ENCODE results near the gene KLF13.

Gene KLF13

DNA sequence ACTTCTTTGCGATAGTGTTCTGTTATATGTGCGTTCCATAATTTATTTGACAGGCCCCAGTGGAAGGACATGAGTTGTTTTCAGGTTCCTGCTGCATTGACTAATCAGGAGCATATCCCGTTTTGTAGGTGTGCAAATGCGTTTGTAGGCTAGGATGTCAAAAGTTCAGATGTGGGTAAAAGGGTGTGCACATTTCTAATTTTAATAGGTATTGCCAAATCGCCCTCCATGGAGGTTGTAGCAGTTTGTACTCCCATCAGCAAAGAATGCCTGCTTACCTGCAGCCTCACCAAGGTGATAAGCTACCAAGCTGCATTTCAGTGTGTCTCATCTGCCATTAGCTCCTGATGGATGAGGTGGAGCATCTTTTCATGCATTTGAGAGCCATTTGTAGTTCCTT, 36.3 kb downstream of the KLF13 start:
- no peak for DNase-seq (ENCODE audit: low spot score)

DNA sequence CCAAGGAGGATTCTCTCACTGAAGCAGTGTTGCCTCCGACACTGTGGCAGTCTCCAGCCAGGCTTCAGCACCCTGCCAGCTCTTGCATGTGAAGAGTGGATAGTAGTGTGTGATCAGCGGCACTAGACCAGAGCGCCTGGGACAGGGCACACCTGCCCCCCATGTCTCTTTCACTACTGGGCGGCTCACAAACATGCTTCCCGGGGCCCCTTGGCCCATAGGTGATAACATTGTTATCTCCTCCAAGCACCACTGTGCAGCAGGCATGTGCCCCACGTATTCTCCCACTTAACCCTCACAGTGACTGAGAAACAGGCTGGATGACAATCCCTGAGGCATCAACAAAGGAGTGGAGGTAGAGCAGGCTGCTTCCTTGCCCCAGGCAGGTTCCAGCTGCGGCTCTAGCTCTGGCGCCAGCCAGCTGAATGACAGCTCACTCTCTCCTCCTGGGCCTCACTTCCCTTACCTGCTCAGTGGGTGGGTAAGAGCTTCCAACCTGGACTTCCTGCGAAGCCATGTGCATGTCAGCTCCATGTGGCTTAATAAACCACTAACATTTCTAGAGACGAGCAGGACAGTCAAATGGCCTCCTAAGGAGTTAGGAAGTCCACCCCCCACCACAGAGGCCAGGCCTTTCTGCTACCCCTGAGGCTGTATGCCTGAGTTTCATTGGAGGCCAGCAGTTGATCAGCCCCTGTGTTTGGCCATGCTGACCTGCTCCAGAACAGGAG, 37.8 kb downstream of the KLF13 start:
- no peak for DNase-seq (ENCODE audit: low spot score)

DNA sequence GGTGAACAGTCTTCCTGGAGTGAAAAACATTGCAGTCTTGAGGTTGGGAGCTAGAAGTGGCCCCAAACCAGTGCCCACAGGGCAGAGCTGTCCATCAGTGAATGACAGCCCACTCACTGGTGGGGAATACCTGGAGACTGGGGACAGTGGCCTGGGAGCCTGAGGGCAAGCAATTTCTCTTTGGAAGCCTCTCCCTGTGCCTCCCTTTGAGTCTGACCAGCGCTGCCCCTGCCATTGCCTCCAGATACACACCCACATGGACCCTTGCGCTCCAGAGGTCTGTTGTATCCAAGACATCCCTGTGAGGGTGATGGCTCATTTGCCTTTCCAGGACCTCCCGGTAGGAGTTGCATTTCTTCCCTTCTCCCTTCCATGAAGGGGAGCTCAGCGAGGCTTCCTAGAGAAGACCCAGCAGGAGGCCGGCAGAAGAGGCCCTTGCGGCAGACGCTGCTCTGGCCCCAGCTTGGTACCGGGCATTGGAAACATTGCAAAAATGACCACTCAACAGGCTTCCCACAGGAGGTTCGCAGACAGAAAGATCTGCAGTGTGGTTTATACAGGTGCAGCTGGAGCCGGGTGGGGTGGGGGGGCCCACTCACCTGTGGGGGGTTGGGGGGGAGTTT, 38.5 kb downstream of the KLF13 start:
- DNase-seq (ENCODE audit: low spot score), result no peak

DNA sequence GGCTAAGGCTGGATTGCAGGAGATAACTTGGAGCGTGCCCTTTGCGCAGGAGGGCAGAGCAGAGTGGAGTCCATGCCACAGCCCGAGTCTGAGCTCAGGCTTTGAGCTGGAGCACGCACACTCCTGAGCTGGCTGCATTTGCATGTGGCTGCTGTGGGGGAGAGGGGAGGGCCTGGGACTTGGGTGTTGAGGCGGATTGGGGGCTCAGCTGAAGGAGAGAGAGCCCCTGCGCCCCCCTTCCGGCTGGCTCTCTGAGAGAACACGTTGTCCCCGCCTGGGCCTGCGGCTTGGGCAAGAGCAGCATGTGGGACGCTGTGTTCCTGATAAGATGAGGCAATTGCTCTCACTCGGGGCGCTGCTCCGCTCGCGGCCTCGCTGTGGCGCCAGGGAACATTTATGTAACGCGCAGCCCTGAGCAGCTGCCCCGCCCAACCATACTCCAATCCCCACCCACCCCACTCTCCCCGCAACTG, 39.1 kb downstream of the KLF13 start:
- DNase-seq (ENCODE audit: low spot score), result no peak

DNA sequence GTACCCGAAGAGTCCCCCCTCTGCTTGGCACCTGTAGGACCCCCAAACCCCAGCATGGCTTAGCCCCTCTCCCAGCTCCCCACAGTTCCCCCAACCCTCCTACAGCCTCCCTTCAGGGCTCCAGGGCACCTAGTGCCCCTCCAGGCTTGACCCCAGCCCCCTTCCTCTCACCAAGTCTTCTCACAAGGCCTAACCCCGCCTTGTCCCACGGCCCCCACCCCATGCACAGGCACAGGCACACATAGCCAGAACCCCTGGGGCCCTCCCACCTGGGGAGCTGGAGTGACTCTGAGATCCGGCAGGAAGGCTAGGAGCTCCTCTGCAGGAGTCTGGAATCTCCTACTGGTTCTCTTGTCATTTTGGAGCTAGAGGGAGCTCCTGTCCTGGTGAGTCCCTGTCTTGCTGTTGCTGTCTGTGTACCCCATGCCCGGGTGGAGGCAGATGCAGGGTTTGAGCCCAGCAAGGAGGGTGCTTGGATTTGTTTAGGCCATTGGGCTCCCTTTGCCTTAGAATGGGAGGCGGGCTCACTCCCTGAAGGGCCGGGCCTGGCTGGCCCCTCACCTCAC, 39.6 kb downstream of the KLF13 start:
- no peak for DNase-seq (ENCODE audit: low spot score)

DNA sequence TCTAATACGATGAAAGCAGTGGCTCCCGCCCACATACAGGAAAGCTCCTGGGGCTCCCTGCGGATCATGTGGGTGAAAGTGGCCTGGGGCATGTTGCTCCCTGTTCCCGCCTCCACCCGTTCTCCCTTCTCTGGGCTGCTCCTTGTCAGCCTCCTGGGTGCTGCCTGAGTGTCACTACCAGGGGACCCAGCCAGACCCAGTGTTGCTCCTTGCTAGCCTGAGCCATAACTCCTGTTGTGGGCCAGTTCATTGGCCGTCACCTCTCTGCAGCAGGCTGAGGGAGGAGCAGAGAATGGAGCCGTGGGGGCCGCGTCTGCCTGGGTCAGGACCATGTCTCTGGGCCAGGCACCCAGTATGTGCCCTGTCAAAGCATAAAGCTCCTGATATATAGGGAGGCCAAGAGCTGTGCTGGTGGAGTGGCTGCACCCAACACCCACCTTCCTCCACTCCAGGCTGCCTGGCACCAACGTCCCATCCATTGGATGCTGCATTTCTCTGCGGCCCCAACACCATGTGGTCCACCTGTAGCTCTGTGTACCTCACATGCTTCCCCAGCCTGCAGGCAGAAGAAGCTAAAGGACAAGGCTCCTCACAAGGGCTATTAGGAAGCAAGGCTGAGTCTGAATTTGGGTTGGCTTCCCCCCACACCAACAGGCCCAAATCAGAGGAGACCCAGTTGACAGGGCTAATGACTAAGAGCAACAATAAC, 40.5 kb downstream of the KLF13 start:
- DNase-seq (ENCODE audit: low spot score), result no peak

DNA sequence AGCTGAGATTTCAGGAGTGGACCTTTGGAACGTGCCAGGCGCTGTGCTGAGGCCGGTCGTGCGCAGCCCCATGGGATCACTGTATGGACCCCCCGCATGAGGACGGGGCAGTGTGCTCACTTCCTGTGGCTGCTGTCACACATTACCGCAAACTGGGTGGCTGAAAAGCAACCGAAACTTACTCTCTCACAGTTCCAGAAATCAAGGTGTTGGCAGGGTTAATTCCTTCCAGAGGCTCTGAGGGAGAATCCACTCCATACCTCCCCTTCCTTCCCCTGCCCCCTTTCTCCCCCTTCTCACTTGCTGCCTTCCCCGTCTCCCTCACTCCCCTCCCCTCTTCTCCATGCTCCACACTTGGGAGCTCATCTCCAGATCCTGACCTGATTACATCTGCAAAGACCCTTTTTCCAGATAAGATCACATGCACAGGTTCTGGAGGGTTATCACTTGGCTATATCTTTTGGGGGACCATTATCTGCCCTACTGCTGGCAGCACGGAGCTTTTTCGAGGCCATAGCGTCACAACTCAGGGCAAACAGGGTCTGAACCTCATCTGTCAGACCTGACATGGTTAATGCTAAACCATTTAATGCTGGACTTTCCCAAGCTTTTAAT, 41.2 kb downstream of the KLF13 start:
- no peak for DNase-seq (ENCODE audit: low spot score)

DNA sequence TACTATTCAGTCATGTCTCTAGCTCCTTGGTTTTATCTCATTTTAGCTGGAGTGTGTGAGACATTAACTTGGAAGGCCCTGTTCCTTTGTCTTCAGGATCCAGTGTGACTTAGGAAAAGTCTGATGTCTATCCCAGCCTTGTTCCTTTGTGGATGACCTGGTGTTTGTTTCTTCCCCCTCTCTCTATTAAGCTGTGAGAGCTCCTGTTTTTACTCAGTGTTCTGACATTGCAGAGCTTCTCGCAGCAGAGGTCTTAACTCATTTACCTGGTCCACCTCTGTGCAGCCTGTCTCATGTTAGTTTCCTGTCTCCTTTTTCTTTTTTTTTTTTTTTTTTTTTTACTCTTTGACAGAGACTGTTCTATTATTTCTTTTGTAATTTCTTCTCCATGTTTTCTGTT, 43.1 kb downstream of the KLF13 start:
- DNase-seq (ENCODE audit: low spot score), result no peak

DNA sequence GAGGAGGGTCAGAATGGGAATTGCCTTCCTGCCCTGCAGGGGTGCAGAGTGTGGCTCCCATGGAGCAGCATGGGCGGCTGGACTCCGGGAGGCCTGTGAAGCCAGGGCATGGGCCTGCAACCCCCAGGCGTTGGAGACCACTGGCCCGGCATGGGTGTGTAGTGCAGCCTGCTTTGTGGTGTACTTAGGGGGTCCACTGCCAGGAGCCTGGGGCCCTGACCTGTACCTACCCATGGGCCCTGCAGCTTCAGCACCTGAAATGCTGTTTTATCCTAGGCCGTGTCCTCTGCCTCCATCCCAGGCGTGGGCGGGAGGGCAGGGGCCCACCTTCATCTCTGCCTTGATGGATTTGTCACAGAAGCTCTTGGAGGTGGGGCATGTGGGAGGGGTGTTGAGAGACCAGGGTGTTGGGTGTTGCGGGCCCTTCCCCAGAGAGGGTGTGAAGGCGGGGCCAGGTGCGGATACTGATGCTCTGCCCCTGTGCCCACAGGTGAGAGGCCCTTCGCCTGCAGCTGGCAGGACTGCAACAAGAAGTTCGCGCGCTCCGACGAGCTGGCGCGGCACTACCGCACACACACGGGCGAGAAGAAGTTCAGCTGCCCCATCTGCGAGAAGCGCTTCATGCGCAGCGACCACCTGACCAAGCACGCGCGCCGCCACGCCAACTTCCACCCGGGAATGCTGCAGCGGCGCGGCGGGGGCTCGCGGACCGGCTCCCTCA, 45.0 kb downstream of the KLF13 start:
- no peak for DNase-seq (ENCODE audit: low spot score)

DNA sequence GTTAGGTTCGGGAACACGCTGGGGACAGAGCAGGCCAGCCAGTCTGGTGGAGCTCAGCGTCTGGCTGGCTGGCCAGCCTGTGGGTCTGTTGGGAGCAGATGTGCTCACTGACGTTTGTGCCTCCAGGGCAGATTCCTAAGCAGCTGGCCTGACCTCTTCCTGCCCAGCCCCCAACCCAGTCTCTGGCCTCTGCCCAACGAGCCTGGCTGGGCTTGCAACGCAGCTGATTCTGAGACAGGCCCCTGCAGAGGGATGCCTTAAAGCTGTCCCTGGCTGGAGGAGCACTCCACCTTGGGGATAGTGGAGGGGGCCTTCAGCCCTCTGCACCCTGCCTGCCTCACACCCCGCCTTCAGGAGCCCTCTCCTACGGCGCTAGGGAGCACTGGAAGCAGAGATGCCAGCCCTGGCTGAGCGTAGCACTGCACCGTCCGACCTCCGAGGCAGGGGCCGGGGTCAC, 46.0 kb downstream of the KLF13 start:
- DNase-seq (ENCODE audit: low spot score), result no peak

DNA sequence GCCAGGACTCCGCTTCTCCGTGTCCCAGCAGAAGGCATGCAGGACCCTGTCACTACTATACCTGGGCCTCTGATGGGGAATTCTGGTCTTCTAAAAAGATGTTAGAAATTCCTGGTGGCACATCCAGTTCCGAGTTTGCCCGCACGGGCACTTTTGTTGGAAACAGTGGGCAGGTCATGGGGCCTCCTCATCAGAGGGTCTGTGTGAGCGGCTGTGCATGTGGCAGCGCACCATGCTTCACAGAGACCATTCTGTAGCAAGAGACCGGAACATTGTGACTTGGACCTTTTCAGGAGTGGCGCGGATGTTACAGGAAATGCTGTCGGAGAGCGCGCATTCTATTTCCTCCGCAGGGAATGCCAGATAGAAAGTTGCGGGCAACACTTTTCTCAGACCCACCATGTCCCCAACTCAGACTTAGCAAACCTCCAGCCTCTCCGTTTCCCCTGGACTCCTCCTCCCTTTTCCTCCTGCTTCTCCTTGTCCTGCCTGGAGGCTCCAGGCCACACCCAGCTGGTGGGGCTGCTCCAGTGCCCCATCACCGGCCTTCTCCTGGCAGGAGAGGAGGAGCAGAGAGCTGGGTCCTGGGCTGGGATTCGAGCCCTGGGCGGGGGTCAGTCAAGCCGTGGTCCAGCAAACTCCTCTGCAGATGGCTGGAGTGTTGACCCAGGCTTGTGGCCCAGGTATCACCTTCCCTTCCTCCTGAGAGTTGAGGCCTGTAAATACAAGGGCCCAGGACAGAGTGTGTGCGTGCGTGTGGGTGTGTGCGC, 46.6 kb downstream of the KLF13 start:
- DNase-seq (ENCODE audit: low spot score), result no peak

DNA sequence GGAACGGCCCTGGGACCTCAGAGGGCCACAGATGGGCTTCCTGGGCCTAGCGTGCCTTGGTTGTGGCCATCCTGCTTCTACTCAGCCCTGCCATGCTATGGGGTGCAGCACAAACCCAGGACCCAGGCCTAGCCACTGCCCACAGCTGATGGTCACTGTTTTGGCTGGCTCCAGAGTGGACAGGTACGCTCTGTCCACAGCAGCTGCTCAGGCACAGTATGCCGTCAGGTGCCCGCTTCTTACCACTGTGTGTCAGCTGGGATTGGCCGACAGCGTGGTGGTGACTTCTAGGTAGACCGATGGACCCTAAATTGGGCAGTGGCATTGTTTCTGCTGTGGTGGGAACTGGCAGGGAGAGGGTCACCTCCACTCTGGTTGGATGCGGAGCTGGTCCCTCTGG, 47.3 kb downstream of the KLF13 start:
- no peak for DNase-seq (ENCODE audit: low spot score)

DNA sequence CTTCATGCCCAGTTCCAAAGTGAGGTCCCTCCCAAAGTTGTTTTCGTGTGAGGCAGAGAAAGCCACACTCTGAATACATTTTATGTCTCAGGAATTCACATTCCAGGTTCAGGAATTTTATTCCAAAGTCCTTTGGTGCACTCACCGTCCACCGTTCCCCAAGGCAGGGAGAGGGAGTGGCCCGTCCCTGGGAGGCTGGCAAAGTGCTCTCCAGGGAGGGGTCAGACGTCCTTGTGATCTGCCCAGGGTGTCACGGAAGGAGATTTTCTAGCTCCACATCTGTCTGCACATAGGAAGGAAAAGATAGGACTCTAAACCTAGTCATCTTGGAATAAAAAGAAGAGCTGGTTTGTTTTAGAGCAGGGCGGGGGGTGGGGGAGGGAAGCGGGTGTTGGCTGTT, 47.9 kb downstream of the KLF13 start:
- no peak for DNase-seq (ENCODE audit: low spot score)

DNA sequence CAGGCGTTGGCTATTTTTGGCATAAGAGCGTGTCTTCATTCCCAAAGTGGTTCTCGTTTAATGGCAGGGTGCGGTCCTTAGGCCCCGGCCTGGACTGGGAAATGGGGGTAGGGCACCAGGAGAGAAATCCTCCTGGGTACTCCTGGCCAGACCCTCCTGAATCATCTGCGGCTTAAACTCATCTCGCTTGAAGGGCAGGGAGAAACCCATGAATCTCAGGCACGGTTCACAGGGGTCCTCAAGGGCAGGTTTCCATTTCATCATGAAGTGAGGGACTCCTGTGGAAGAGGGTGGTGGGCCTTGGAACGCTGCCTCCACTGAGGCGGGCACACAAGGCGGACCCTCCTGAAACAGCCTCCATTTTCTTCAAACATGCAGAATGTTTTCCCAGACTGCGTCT, 48.4 kb downstream of the KLF13 start:
- no peak for DNase-seq (ENCODE audit: low spot score)

DNA sequence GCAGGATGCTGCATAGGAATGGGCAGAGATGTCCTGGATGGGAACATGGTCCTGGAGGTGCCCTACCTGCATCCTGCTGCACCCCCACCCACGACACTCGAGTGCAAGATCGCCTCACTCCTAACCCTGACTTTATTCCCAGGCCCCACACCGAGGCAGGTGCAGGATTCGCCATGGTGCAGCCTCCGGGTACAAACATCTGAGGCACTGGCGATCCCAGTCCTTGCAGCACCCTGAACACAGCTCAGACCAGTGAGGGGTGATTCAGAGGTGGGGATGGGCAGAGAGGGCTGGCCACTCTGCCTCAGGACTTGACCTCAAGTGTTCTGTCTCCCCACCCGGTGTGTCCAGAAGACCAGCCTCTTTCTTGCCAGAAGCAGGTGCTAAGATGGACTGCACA, 49.1 kb downstream of the KLF13 start:
- no peak for DNase-seq (ENCODE audit: low spot score)

DNA sequence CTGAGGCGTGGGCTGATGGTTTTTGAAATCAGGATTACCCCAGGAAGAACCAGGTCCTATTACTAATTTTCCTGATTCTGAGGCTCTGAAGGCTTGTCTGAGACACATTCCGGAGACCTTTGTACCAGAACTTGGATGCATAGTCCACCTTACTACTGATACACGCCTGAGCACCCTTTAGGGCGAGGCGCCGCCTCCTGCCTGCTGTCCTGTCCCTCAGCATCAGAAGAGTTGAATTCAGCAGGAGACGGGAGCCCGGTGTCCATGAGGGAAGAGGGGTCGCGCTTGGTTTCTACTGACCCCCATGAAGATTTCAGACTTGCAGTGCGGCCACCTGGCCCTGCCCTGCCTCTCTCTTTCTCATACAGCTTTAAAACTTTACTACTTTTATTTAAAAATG, 49.9 kb downstream of the KLF13 start:
- DNase-seq (ENCODE audit: low spot score), result no peak

DNA sequence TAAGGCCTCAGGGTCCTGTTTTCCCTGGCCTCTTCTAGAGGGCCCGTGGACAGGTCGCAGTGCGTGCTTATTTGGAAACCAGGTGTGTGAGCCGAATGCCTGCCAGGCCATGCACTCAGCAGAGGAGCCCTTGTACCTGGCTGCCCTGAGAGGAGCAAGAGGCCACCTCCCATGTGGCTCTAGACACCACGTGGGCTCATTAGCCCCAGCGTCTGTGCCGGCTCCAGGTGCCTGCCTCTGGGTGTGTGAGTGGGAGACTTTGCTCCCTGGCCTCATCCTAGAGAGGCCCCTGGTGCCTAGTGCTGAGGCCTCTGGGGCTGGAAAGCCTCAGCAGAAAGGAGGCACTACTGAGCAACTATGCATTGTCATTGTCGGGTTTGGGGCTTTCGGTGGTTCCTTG, 50.4 kb downstream of the KLF13 start:
- no peak for DNase-seq (ENCODE audit: low spot score)

DNA sequence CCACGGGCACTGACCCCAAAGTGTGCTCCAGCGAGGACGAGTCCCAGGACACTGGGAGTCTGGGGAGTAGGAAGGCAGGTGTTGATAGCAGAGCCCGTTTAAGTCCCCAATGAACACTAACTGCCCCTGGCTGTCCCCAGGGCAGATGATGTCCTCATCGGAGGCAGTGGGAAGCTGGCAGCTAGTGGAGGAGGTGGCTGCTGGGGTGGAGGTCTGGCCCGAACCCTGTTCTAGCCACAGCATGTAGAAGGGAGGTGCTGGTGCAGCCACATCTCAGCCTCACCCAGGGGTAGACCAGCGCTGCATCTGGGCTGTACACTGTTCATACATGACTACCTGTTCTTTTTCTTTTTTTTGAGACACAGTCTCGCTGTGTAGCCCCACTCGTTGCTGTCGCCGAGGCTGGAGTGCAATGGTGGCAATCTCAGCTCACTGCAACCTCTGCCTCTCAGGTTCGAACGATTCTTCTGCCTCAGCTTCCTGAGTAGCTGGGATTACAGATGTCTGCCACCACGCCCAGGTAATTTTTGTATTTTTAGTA, 51.8 kb downstream of the KLF13 start:
- no peak for DNase-seq (ENCODE audit: low spot score)

DNA sequence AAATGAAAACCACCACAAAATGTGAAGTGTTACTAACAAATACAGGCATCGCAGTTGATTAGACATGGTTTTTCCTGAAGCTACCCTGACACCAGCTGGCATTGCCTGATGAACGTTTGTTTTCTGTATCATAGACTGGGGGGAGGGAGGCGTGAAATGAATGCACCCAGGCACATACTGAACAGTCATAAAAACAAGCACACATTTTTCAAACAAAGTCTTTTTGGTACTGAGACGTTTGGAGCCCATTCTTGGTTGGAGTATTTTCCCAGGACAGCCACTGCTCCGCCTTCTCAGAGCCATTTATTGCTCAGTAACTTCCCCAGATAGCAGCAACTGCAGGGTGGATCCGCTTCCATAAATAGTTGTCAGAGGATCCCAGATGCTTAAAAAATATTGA, 52.4 kb downstream of the KLF13 start:
- DNase-seq (ENCODE audit: low spot score), result no peak

DNA sequence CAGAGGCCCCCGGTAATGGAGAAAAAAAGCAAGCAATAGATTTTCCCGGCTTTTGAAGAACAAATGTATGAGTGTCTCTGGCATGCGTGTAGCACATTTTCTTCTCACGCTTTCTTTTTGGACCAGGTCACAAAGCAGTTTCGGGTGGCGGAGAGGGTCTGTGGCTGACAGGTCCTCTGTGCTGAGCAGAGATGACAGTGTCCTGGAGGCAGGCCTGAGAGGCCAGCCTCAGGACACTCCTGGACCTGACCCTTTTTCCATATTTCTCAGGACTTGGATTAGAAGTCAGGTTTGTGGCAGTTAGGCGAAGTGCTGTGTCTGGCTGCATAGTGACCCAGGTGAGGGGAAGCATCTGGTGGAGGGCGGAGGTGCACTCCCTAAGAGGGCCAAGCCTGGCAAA, 52.9 kb downstream of the KLF13 start:
- no peak for DNase-seq (ENCODE audit: low spot score)
